K562 (cell line): ENCODE measurements around the gene SCAP. TPM values are rescaled to one million over a fixed set of nuclear protein-coding genes. Genes with fewer than 3 reads are reported as not detected.
A peak's percentile ranks its signal among the peaks of the same experiment; 100 is the strongest.

ENCODE experiments used
- DIDO1 ChIP-seq: fragments of 450-650 bp; IDR thresholded peaks from 2 replicates; pipeline ENCODE4 v1.6.1; 2016; ENCODE audit warnings: low read depth, missing biosample characterization, missing genetic modification characterization
- FOXK1 ChIP-seq: sonication (generic); formaldehyde crosslinking; IDR thresholded peaks from 2 replicates; pipeline ENCODE4 v1.8.0; 2022; ENCODE audit warnings: missing genetic modification reagents, mild to moderate bottlenecking, borderline replicate concordance
- KAT2B ChIP-seq: IDR thresholded peaks from one replicate; pipeline ENCODE4 v1.6.1; 2012; ENCODE audit warnings: low read depth, mild to moderate bottlenecking, control low read depth, inconsistent platforms, low read length, moderate library complexity
- MEF2D ChIP-seq: conservative IDR thresholded peaks from 2 replicates; pipeline ENCODE4 v1.6.1; 2016; ENCODE audit warnings: low read depth, missing genetic modification characterization, missing compliant biosample characterization
- MYBL2 ChIP-seq, 2 experiments: fragments of 450-650 bp in 1 of 2; sonication (generic) in 1 of 2; formaldehyde crosslinking in 1 of 2; IDR thresholded peaks; 2 replicates each; pipeline versions ENCODE4 v1.6.1 to v1.8.1; 2017 to 2022; ENCODE audit warnings: borderline replicate concordance in 1 of 2, inconsistent platforms in 1 of 2, low read depth in 1 of 2, mild to moderate bottlenecking in 1 of 2, missing genetic modification reagents in 1 of 2, moderate library complexity in 1 of 2
- PATZ1 ChIP-seq: fragments of 250-450 bp; sonication (Bioruptor Pico); IDR thresholded peaks from 2 replicates; pipeline ENCODE4 v1.5.0; 2020; ENCODE audit warnings: mild to moderate bottlenecking, borderline replicate concordance
- PYGO2 ChIP-seq: fragments of 450-650 bp; IDR thresholded peaks from 2 replicates; pipeline ENCODE4 v1.6.1; 2016; ENCODE audit warnings: mild to moderate bottlenecking, missing genetic modification characterization, moderate library complexity, missing compliant biosample characterization
- SRSF3 ChIP-seq: fragments of 200-400 bp; formaldehyde crosslinking; IDR thresholded peaks from 2 replicates; pipeline ENCODE4 v1.6.1; 2016; ENCODE audit warnings: mild to moderate bottlenecking, low read length, moderate library complexity; ENCODE audit not compliant: insufficient read depth
- TBP ChIP-seq: optimal IDR thresholded peaks from 2 replicates; pipeline ENCODE3; 2011; ENCODE audit warnings: low read depth, low read length, improper control_type of control experiment
- ZFPM2 ChIP-seq: fragments of 250-450 bp; sonication (Bioruptor Pico); IDR thresholded peaks from 2 replicates; pipeline ENCODE4 v1.5.1; 2022; ENCODE audit warnings: mild to moderate bottlenecking
- ZNF12 ChIP-seq: sonication (generic); formaldehyde crosslinking; IDR thresholded peaks from 2 replicates; pipeline ENCODE4 v1.4.0; 2020; ENCODE audit warnings: mild to moderate bottlenecking, missing genetic modification reagents
- ZNF175 ChIP-seq: fragments of 200-800 bp; sonication (Bioruptor generic); IDR thresholded peaks from 2 replicates; pipeline ENCODE4 v1.6.1; 2016; ENCODE audit warnings: low read depth, mild to moderate bottlenecking, missing genetic modification characterization, missing compliant biosample characterization
- polyA plus RNA-seq, 8 experiments: library from polyadenylated mRNA; depleted of rRNA in 4 of 8; stranded (reverse) in 5 of 8; unstranded in 3 of 8; fragments of >200 nt; fragmentation: Nextera tagmentation in 2 of 8; fragmentation: Illumina TruSeq in 1 of 8; extraction: Ambion mirVana in 2 of 8; extraction: Trizol in 1 of 8; gene quantifications; 2 replicates each; pipeline versions ENCODE4 v1.2.1 to v1.2.3, GENCODE V29; 2011 to 2014; ENCODE audit warnings: inconsistent platforms in 1 of 8, missing spikeins in 1 of 8
- total RNA-seq, 7 experiments: library from RNA; depleted of rRNA in 6 of 7; stranded (reverse); fragments of >200 nt in 6 of 7; fragmentation: Illumina TruSeq in 2 of 7; extraction: Trizol in 2 of 7; gene quantifications; 2 replicates each; pipeline versions ENCODE4 v1.2.1 to v1.2.3, GENCODE V29; 2011 to 2021; ENCODE audit warnings: low replicate concordance in 1 of 7
- TF ChIP-seq, protein P1 (sequence below): sonication (generic); formaldehyde crosslinking; IDR thresholded peaks from 2 replicates; pipeline ENCODE4 v1.9.0; 2022; ENCODE audit warnings: mild to moderate bottlenecking, missing genetic modification reagents
- TF ChIP-seq, protein P2 (sequence below): fragments of 150-350 bp; IDR thresholded peaks from 2 replicates; pipeline ENCODE4 v1.6.1; 2014; ENCODE audit warnings: low read depth, mild to moderate bottlenecking, low read length, borderline replicate concordance
- TF ChIP-seq, protein P3 (sequence below): fragments of 250-450 bp; sonication (Bioruptor Pico); IDR thresholded peaks from 2 replicates; pipeline ENCODE4 v1.5.0; 2022; ENCODE audit warnings: mild to moderate bottlenecking
- TF ChIP-seq, protein P4 (sequence below): fragments of 250-450 bp; sonication (Bioruptor Pico); IDR thresholded peaks from 2 replicates; pipeline ENCODE4 v1.4.0; 2020
- TF ChIP-seq, protein P5 (sequence below): IDR thresholded peaks from 2 replicates; pipeline ENCODE4 v1.6.1; 2011; ENCODE audit not compliant: insufficient read length; ENCODE audit errors: extremely low read depth

SCAP gene
- total and polyA plus RNA-seq, 9 of the 15 experiments (the other 6 are each of a cell fraction or from before 2014, with no cell fraction given) = 2.6 to 104 (median 37.8) TPM

- TF ChIP-seq SRSF3 (no peak), ZNF12 (CRISPR knock-in tag) (no peak), PATZ1 (no peak), MYBL2 (IDR thresholded peaks at IDR 0.05; ENCODE audit: low read depth) (no peak), MYBL2 (CRISPR knock-in tag; IDR thresholded peaks at IDR 0.05; ENCODE audit: borderline replicate concordance) (no peak), ZNF175 (CRISPR knock-in tag) (no peak), MEF2D (tag) (peak; percentile 45; the same call in 1 of the 2 replicates), ZFPM2 (CRISPR knock-in tag) (no peak), PYGO2 (tag) (peak; percentile 65; the same call in 1 of the 2 replicates), FOXK1 (CRISPR knock-in tag) (no peak), DIDO1 (tag) (no peak), TBP (no peak), KAT2B (no peak)
- TF ChIP-seq, protein P1, sequence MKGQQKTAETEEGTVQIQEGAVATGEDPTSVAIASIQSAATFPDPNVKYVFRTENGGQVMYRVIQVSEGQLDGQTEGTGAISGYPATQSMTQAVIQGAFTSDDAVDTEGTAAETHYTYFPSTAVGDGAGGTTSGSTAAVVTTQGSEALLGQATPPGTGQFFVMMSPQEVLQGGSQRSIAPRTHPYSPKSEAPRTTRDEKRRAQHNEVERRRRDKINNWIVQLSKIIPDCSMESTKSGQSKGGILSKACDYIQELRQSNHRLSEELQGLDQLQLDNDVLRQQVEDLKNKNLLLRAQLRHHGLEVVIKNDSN (CRISPR knock-in tag) = no peak
- TF ChIP-seq, protein P2, sequence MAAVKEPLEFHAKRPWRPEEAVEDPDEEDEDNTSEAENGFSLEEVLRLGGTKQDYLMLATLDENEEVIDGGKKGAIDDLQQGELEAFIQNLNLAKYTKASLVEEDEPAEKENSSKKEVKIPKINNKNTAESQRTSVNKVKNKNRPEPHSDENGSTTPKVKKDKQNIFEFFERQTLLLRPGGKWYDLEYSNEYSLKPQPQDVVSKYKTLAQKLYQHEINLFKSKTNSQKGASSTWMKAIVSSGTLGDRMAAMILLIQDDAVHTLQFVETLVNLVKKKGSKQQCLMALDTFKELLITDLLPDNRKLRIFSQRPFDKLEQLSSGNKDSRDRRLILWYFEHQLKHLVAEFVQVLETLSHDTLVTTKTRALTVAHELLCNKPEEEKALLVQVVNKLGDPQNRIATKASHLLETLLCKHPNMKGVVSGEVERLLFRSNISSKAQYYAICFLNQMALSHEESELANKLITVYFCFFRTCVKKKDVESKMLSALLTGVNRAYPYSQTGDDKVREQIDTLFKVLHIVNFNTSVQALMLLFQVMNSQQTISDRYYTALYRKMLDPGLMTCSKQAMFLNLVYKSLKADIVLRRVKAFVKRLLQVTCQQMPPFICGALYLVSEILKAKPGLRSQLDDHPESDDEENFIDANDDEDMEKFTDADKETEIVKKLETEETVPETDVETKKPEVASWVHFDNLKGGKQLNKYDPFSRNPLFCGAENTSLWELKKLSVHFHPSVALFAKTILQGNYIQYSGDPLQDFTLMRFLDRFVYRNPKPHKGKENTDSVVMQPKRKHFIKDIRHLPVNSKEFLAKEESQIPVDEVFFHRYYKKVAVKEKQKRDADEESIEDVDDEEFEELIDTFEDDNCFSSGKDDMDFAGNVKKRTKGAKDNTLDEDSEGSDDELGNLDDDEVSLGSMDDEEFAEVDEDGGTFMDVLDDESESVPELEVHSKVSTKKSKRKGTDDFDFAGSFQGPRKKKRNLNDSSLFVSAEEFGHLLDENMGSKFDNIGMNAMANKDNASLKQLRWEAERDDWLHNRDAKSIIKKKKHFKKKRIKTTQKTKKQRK = no peak
- TF ChIP-seq, protein P3, sequence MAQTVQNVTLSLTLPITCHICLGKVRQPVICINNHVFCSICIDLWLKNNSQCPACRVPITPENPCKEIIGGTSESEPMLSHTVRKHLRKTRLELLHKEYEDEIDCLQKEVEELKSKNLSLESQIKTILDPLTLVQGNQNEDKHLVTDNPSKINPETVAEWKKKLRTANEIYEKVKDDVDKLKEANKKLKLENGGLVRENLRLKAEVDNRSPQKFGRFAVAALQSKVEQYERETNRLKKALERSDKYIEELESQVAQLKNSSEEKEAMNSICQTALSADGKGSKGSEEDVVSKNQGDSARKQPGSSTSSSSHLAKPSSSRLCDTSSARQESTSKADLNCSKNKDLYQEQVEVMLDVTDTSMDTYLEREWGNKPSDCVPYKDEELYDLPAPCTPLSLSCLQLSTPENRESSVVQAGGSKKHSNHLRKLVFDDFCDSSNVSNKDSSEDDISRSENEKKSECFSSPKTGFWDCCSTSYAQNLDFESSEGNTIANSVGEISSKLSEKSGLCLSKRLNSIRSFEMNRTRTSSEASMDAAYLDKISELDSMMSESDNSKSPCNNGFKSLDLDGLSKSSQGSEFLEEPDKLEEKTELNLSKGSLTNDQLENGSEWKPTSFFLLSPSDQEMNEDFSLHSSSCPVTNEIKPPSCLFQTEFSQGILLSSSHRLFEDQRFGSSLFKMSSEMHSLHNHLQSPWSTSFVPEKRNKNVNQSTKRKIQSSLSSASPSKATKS = no peak
- TF ChIP-seq, protein P4, sequence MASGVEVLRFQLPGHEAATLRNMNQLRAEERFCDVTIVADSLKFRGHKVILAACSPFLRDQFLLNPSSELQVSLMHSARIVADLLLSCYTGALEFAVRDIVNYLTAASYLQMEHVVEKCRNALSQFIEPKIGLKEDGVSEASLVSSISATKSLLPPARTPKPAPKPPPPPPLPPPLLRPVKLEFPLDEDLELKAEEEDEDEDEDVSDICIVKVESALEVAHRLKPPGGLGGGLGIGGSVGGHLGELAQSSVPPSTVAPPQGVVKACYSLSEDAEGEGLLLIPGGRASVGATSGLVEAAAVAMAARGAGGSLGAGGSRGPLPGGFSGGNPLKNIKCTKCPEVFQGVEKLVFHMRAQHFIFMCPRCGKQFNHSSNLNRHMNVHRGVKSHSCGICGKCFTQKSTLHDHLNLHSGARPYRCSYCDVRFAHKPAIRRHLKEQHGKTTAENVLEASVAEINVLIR = no peak
- TF ChIP-seq, protein P5, sequence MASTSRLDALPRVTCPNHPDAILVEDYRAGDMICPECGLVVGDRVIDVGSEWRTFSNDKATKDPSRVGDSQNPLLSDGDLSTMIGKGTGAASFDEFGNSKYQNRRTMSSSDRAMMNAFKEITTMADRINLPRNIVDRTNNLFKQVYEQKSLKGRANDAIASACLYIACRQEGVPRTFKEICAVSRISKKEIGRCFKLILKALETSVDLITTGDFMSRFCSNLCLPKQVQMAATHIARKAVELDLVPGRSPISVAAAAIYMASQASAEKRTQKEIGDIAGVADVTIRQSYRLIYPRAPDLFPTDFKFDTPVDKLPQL = no peak
These were observed 11.5 kb upstream of the SCAP start (continued) for GRCh38 chr3:47487265-47487664.
